Smooth muscle cell of the brain vasculature (primary cell): ENCODE measurements around the gene GUCA1A.

Experiments
- DNase-seq: peaks from one replicate; pipeline ENCODE4 v3.0.0-alpha.2; 2012; ENCODE audit warnings: low read depth, low spot score

The GUCA1A gene

DNA sequence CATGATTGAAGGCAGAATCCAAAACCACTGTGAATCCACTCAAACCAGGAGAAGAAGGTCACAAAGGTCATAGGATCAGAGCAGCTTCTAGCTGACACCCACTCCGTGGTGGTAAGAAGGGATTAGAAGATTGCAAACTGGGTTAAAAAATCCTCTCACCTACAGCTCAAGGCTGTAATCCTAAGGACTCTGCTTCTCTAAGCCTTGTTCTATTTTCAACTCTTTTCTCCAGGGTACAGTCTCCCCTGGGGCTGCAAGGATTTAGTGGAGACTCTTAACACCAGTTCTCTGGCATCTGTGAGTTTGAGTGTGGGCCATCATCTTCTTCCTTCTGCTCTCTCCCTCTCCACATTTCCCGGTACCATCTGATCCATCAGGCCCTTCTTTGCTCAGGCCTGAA, at the start of gene GUCA1A:
TSS of gene GUCA1A (plus strand) at position 264 of the 400 bp plus-strand sequence. CDS start 250 bp downstream, outside the sequence.
- DNase-seq, result no peak

DNA sequence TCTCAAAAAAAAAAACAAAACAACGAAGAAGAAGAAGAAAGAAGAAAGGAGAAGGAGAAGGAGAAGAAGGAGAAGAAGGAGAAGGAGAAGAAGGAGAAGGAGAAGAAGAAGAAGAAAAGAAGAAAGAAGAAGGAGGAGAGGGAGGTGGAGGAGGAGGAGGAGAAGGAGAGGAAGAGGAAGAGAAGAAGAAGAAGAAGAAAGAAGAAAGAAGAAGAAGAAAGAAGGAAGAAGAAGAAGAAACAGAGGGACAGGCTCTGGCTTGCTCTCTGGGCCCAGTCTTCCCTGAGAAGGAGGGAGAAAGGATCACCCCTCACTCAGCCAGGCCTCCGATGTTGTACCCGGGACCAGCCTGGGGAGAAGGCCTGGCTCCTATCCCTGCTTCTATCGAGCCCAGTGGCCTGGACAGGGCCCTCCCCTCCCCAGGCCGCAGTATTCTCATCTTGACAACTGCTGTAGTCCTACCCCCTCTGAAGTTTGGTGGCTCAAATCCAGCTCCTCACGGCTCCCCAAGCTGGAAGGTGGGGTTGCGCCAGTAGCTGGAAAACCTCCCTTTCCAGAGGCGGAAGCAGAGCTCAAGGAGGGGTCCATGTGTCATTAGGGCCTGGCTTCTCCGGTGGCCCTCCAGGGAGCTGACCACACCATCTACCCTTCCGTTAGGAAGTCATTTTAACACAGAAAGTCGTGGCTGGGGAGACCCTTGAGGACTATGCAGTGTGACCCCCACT, 49.6 kb upstream of the GUCA1A start:
- no peak for DNase-seq

DNA sequence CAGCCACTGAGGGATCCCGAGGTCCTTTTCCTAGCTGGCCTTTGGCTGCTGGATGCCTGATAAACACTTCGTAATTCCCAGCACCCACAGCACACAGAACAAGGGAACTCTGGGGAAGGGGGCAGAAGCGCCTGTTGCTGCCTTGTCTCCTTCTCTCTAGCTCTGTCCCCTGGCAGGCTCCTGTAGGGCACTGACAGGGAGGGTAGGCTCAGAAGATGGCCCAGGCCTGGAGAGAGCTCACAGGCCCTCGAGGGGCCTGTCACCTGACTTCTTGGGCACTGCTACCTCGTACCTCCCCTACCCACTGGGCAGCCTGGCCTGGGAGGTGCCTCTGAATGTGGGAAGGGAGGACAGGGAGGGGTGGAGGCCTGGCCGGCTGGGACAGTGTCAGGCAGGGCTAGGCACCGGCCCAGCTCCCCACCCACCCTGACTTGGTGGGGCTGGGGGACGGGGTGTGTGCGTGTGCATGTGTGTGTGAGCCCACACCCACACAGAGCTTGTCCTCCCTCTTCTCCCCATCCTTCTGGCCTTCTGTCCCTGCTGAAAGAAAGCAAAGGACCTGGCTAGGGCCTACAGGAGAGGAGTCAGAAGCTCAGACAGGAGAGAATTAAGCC, 48.8 kb upstream of the GUCA1A start:
- no peak for DNase-seq

DNA sequence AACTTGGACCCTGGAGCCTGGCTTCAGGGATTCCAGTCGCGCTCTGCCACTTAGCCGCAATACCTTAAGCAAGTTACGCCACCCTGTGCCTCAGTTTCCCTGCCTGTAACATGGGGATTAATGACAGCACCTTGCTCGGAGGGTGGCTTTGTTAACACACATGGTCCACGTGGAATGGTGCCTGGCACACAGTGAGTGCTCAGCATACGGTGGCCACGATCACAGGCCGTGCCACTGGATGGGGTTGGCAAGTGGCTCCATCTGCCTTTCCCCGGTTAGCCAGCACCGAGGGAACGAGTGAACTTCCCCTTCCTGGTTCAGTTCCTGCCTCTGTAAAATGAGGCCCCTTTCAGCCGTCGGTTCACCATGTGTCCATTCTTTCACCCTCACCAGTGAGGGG, 47.9 kb upstream of the GUCA1A start:
- DNase-seq, result no peak

DNA sequence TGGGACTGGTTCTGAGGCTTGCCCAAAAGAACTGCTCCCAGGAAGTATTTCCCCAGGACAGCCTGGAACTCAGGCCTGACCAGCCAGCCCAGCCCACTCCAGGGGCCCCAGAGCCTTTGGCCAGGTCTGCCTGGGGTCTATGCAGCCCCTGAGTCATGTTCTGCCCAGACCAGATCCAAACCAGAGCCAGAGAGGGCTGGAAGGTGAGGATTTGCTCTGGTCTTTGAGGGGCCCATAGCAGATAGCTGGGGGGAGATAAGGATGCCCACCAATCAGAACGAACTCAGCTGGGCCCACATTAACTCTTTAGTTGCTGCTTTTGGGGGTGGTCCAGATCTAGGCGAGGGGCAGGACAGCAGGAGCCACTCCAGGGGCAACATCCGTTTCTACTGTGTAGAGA, 47.5 kb upstream of the GUCA1A start:
- DNase-seq, result no peak

DNA sequence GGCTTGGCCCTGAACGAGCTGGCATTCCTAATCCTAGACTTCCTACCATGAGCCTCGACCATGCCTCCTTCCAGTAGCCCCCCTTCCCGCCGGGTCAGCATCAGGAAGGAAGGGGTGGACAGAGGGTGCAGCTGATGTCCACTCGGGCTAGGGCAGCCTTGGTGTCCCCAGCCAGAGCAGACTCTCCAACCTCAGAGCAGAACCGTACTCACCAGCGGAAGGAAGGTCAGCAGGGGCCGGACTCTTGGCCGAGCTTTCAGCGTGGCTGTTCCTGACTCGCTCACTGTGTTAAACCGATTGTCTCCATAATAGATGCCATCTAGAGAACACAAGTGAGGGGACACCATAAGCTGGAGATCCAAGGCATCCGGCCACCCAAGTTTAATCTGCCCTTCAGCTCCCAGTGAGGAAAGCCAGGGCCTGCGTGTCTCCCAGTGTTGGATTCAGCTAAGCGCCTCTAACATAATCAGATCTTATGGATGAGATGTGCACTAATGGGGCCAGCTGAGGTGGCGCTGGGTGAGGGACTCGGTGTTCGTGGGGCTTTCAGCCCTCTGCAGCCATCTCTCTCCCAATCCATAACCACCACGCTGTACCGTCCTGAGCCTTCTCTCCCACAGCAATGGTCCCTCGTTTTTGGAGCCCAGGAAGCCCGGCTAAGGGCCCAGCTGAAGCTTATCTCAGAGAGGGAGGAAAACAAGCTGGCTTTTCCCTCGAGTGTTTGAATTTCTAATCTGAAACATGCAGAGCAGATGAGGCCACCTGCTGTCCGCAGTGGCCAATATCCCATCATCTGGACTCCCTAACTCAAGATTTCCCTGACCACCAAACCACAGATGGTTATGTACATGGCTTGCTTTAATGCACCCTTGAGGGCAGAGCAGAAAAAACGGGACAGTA, 44.5 kb upstream of the GUCA1A start:
- DNase-seq, result no peak

DNA sequence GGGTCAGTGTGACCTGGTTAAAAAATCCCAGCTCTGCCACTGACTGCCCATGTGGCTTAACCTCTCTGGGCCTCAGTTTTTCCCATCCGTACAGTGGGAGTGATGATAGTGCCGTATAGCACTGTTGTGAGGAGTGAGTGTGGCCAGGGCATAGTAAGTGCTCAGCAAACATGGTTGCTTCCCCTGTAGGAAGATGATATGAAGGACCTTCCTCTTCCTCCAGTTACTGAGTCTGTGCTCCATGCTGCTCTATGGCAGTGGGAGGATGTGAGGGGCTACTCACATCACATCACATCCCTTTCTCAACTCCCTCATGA, 43.8 kb upstream of the GUCA1A start:
- no peak for DNase-seq

DNA sequence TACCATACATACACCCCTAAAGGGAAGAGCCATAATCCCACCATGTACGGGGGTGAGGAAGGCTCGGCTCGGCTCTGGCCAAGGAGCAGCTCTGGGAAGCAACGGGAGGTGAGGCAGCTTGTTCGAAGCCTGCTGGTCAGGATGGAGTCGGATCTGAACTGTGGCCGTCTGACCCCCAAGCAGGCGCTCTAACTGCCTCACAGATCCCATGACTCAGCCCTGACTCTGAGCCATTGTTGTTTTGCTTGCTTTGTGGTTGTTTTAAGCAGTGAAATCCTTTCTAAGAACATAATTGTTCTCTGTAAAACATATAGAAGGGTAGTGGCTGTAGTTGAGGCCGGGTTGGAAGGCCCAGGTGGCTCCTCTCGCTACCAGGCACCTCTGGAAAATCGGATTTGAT, 41.6 kb upstream of the GUCA1A start:
- DNase-seq, result peak; percentile 74

DNA sequence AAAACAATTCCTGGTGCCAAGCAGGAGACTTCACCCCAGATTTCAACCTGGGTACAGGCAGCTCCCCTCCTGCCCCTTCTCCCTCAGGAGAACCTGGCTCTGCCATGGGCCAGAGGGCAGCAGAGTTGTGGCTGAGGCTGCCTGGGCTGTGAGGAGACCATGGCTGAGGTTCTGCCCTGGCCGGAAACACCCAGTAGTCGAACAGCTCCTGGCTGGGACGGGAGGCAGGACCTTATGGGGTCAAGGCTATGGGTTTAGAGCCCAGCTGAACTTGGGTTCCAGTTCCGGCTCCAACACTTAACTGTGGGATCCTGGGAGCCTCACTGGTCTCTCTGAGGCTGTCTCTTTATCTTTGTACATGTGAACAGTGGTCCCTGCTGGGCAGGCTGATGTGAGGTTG, 39.2 kb upstream of the GUCA1A start:
- no peak for DNase-seq

DNA sequence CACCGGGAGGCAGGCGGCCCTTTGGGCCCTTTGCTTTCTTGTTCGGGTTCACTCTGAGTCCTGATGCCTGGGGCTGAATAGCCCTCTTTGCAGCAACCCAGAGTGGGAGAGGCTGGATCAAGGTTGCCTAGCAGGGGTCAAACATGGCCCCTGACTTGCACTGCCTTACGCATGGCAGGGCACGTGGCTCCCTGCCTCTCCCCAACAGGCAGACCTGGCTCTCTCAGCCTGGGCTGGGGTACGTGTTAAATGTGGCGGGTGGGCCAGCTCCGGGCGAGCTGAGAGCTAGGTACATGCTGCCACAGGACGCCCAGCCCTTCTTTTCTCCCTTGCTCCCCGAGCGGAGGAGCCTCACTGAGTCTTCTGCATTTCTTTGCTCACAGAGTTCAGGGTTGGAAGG, 38.0 kb upstream of the GUCA1A start:
- DNase-seq, result no peak

DNA sequence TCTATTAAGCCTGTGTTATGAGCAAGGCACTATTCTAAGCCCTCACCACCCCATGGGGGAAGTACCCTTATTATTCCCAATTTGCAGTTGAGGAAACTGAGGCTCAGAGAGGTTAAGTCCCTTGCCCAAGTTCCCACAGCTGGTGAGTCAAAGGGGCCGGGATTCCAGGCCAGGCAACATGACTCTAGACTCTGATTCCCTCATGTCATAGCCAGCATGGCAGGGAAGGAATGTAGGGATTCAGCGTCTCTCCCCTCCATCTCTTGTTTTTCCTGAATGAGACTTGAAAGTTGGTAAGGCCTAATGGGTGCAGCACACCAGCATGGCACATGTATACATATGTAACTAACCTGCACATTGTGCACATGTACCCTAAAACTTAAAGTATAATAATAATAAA, 37.4 kb upstream of the GUCA1A start:
- no peak for DNase-seq

DNA sequence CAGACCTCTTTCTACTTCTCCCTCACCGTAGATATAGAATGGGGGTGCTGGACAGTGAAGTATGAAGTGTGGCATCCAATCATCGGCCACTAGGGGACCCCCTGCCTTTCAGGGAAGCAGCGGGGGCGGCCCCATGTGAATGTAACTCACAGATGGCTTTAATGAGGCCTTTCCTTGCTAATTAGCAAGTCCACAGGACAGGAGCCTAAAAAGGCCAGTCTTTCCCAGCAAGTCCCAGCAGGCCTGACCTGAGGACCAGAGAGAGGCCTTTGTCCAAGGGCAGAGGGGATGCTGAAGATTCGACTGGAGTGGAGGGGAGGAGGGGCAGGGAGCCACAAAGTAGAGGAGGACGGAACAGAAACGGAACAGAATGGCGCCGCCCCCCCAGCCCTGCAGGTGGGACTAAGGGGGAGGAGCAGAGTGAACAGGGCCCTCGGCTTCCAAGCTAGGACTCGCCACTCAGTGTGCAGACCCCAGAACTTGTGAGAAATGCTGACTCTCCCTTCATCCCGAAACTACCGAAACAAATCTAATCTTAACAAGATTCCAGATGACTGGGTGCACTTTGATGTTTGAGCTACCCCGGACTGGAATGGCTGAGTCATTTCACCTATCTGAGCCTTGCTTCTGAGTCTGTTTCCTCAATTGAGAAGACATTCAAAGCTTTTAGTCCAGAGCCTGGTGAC, 36.5 kb upstream of the GUCA1A start:
- no peak for DNase-seq

DNA sequence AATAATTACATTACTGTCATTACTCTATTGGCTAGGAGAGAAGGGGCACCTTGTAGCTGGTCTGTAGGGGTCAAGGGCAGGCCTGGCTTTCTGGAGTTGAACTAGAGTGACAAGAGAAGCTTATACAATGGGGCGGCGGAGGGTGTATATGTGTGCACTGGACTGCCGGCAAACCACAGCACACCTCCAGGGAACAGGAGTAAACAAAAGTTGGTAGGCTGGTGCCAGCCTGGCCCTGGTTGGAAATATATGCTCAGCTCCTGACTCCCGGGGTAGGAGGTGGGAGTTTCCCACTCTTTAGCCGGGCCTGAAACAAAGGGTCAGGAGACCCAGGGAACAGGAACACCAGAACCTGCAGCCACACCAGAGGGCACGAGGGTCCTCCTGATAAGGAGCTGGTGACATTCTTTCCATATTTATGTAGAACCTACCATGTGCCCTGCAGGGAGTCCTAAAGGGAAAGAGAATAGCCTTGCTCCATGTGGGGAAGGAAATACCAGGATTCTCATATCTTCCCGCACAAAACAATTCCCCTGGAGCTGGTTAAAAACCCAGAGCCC, 35.9 kb upstream of the GUCA1A start:
- DNase-seq, result no peak

DNA sequence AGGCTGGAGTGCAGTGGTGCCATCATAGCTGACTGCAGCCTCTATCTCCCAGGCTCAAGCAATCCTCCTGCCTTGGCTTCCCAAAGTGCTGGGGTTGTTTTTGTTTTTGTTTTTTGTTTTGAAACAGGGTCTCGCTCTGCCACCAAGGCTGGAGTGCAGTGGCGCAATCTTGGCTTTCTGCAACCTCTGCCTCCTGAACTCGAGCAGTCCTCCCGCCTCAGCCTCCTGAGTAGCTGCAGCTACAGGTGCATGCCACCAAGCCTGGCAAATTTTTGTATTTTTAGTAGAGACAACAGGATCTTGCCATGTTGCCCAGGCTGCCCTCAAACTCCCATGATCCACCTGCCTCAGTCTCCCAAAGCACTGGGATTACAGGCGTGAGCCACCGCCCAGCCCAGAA, 35.0 kb upstream of the GUCA1A start:
- no peak for DNase-seq

DNA sequence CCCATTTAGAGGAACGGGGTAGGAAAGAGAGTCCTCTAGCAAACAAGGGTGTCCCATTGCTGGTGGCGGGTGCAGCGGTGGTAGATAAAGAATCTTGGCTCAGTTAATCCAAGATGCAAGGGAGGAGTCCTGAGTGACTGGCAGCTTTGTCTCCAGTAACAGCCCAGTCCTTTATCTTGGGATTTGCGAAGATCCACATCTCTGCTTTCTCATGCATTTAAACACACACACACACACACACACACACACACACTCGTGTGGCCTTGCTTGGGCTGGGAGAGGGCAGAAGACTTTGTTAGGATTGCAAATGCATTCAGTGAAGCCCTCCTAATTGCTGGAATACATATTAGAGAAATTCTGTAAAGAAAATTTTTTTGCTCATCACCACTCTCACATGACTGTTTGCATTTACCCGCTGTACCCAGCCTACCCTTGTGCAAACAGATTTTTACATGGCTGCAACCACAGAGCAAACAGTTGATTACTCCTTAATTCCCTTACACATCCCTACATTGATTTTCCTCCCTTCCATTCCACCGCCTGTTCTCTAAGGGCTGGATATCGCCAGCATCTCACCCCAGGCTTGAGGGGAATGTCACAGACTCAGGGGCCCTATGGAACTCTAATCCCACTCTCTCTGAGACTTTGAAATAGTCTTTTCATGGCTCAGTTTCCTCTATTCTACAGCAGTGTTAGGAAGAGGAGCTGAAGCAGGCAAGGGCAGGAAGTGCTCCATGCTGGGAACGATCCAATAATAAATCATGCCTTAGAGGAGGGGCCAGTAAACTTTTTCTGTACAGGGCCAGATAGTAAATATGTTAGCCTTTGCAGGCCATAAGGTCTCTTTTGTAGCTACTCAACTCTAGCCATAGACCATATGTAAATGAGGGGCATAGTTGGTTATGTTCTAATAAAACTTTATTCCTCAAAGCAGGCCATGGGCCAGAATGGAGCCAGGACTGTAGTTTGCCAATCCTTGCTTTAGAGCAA, 34.2 kb upstream of the GUCA1A start:
- DNase-seq, result no peak

DNA sequence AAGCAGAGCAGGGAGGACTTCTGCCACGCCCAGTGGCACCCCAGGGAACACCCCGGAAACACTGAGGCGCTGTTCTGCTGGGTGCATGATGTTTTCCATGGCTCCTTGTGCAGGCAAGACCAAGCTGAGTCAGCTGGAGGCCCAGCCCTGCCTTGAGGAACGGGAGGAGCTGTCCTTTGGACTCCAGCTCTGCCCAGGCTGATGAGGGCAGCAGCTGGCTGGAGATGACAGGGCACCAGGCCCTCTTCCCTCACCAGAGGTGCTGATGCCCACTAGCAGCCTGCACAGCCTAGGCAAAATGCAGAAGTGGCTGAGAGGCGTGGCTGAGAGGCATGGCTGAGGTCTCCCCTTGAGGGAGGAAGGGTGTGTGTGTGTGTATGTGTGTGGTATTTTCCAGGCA, 33.1 kb upstream of the GUCA1A start:
- DNase-seq, result no peak

DNA sequence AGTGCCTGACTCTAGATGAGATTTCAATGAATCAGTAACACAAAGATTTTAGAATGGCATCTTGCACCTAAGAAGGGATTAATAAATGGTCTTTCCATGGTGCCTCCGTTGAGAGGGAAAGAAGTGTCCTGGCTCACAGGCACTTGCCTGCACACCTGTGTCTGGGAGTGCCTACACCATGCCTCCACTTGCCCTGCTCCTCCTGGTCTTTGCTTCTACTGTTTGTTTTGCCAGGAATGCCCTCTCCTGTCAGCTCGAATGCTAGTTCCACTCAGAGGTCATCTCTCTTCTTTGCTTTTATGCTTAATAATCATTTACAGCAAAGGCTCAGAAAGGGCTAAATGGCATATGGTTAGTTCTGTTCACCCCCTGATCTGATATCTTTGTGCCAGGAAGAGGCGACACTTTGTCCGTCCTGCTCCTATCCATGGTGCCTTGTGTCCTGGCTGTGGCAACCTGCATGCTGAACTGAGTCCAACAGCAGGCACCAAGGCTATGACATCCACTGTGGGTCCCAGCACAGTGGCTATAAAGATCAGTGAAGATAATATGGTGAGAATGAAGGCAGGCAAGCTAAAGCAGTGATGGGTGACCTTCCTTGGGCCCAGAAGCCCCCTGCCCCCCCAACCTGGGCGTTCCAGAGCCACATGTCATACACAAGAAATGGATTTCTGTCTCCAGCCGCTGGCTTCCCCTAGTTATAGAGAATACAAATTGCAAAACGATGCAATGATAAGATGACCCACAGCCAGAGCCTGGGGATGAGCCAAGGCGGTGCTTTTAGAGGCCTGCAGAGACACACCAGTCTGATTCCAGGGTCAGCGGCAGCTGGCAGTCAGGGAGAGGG, 32.2 kb upstream of the GUCA1A start:
- no peak for DNase-seq

DNA sequence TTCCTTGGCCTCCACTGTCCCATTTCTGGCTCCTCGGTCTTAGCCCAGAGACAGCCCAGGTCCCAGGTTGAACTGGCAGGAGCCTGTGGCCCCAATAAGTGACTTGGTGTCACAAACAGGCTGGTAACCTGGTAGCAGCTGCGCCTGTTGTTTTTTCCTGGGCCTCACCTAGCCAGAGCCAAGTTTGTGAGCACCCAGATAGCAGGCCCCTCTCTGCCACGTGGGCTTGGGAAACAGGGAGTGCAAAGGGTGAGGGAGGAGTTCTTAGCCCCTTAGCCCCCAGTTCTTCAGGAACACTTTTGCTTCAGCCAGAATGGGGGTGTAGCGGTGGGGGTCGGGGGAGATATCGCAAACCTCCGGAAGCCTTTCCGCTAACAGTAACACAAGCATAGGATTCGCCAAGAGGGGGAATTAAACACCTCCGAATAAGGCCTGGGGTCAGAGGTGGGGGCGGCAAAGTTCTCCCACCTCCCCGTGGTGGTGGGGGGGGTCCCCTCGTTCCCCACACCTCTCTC, 31.5 kb upstream of the GUCA1A start:
- DNase-seq, result no peak

DNA sequence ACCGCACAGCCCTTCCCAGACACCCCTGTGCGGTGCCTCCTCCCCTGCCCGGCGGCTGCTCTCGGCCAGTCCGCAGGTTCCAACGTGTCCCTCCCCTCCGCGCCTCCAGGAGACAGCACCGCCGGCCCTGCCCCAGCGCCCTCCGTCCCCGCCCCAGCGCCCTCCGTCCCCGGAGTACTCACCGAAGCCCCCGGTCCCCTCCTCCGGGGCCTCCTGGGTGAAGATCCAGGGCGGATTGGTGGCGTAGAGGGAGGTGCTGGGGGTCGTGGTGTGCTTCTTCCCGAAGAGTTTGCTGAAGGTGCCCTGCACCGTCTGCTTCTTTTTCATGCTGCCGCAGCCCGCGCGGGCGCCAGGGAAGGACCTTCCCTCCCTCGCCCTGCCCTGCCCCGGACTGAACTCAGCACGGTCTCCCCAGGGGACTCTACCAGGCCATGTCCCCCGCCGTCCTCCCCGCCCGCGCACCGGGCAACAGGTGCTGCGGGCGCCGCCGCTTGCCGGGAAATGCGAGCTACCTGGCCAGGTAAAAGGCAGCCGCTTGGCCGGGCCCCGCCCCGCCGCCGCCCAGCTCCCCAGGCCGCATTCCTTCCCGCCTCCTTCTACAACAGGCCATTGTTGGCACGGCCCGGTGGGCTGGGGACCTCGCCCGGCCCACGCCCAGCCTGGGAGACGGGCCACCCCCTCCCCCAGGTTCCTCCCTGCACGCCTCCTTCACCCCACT, 30.9 kb upstream of the GUCA1A start, which contains the start of gene C6orf132:
TSS of gene C6orf132 (minus strand) at position 503 of the 718 bp plus-strand sequence. CDS start at position 327, 176 bp downstream.
- DNase-seq, result no peak
